ENCODE measurements around the gene LRMDA.

DNA sequence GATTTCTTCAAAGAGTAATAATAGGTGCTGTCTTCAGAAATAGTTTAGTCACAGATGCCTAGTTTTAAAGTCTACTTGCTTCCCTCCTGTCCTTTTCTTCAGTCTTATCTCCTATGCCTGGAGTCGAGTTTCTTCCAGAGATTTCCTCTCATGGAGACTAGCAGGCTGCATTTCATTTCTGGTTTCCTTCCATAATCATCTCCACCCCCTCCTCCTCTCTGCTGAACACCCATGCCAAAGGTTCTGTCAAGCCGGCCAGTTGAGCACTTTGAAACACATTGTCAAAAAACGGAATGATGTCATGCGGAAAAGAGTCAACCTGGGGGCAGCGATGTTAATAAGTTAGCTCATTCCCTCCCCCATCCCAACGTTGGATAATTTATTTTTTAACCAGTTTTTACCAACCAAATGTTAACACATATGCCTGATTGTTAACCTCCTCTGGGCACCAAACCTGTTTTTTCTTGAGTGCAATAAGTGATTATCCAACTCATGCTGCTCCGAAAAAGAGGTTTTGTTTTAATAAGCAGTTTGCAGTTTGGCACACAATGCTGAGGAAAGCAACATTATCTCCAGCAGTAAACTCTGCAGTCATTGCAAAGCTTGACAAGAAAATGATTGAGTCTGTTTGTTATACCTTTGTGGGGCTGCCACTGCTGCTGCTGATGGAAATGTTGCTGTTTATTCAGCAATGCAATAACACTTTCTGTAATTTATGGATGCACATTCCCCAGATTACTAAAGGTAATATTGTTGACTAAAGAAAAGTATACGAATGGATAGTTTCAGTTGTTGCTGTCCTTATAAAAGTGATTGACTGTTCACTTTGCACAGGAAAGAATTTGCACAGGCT is 161.6 kb downstream of the LRMDA start:
- TF ChIP-seq, protein P1, sequence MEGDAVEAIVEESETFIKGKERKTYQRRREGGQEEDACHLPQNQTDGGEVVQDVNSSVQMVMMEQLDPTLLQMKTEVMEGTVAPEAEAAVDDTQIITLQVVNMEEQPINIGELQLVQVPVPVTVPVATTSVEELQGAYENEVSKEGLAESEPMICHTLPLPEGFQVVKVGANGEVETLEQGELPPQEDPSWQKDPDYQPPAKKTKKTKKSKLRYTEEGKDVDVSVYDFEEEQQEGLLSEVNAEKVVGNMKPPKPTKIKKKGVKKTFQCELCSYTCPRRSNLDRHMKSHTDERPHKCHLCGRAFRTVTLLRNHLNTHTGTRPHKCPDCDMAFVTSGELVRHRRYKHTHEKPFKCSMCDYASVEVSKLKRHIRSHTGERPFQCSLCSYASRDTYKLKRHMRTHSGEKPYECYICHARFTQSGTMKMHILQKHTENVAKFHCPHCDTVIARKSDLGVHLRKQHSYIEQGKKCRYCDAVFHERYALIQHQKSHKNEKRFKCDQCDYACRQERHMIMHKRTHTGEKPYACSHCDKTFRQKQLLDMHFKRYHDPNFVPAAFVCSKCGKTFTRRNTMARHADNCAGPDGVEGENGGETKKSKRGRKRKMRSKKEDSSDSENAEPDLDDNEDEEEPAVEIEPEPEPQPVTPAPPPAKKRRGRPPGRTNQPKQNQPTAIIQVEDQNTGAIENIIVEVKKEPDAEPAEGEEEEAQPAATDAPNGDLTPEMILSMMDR (IDR thresholded peaks at IDR 0.05; ENCODE audit: low read depth, low read length) = no peak
- no peak for TF ChIP-seq EZH2phosphoT487 (IDR thresholded peaks at IDR 0.05; ENCODE audit: low read depth)

Measured in OCI-LY3 (cell line).